ENCODE data around the gene MKS1.

Gene MKS1

DNA sequence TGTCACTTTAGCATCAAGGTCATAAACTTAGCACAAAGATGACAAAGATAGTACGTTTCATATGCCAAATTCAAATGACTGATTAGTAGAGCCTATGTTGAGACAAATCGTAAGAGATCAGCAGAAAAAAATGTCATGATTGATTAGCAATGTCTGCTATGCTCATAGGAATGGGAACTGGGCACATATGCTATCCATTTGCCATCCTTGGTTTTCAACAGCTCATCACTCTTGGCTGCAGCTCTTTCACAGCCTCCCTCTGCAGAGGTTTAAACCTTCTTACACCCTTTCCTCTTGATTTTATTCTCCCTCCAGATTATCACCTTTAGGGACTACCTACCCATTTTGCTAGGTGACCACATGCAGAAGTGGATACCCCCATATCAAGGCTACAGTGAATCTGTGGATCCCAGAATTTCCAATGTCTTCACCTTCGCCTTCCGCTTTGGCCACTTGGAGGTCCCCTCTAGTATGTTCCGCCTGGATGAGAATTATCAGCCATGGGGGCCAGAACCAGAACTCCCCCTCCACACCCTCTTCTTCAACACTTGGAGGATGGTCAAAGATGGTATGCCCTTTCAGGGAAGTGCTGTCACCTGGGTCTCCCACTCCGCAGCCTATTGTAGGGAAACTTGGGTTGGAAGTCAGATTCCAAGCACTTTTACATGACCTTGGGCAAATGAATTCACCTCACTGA, 45.5 kb upstream of the MKS1 start:
- no peaks in the 10 kb centered on the region for H4K20me1 ChIP-seq (ENCODE audit: insufficient read depth, low read length, poor library complexity, severe bottlenecking)
- no peaks in the 10 kb centered on the region for H3K9me3 ChIP-seq (ENCODE audit: insufficient read depth, low read depth, low read length)
- peaks cover 24% of the 10 kb centered on the region for H3K27me3 ChIP-seq (ENCODE audit: insufficient read depth, low read length, poor library complexity, severe bottlenecking)
- no peaks in the 10 kb centered on the region for H3K36me3 ChIP-seq (ENCODE audit: insufficient read depth, low read length)
- no peaks in the 10 kb centered on the region for H3K79me2 ChIP-seq (ENCODE audit: insufficient read depth, low read length)
- TF ChIP-seq CTCF (conservative IDR thresholded peaks at IDR 0.05; ENCODE audit: low read length): no peak
- TF ChIP-seq EZH2phosphoT487 (IDR thresholded peaks at IDR 0.05; ENCODE audit: borderline replicate concordance): no peak
- no peaks in the 10 kb centered on the region for H3K4me1 ChIP-seq (ENCODE audit: insufficient read depth, low read length, poor library complexity, severe bottlenecking)
- no peak overlapping the region for H2AFZ ChIP-seq (ENCODE audit: low read length)
- no peaks in the 10 kb centered on the region for H3K9me2 ChIP-seq (replicated peaks; ENCODE audit: low read depth, low read length)
- no peak overlapping the region for H3K4me2 ChIP-seq (ENCODE audit: low read depth, low read length, poor library complexity, severe bottlenecking)
- H3K9ac ChIP-seq (ENCODE audit: low read depth, low read length, poor library complexity, severe bottlenecking): no peak overlapping the region
- no peak overlapping the region for H3K4me3 ChIP-seq (ENCODE audit: low read length, poor library complexity, severe bottlenecking)
- H3F3A ChIP-seq (ENCODE audit: low read depth): no peaks in the 10 kb centered on the region

GRCh38 chr17:58263773-58264172, 44.7 kb upstream of the MKS1 start:
- H3K79me2 ChIP-seq (ENCODE audit: insufficient read depth, low read length): no peaks in the 10 kb centered on the region
- no peak overlapping the region for H3K9ac ChIP-seq (ENCODE audit: low read depth, low read length, poor library complexity, severe bottlenecking)
- H3K36me3 ChIP-seq (ENCODE audit: insufficient read depth, low read length): no peaks in the 10 kb centered on the region
- TF ChIP-seq CTCF (conservative IDR thresholded peaks at IDR 0.05; ENCODE audit: low read length) (no peak), EZH2phosphoT487 (IDR thresholded peaks at IDR 0.05; ENCODE audit: borderline replicate concordance) (no peak)
- H3K4me2 ChIP-seq (ENCODE audit: low read depth, low read length, poor library complexity, severe bottlenecking): no peak overlapping the region
- peaks cover 24% of the 10 kb centered on the region for H3K27me3 ChIP-seq (ENCODE audit: insufficient read depth, low read length, poor library complexity, severe bottlenecking)
- H4K20me1 ChIP-seq (ENCODE audit: insufficient read depth, low read length, poor library complexity, severe bottlenecking): no peaks in the 10 kb centered on the region
- H2AFZ ChIP-seq (ENCODE audit: low read length): no peak overlapping the region
- H3K4me1 ChIP-seq (ENCODE audit: insufficient read depth, low read length, poor library complexity, severe bottlenecking): no peaks in the 10 kb centered on the region
- H3K4me3 ChIP-seq (ENCODE audit: low read length, poor library complexity, severe bottlenecking): no peak overlapping the region
- H3K9me2 ChIP-seq (replicated peaks; ENCODE audit: low read depth, low read length): no peaks in the 10 kb centered on the region
- no peaks in the 10 kb centered on the region for H3K9me3 ChIP-seq (ENCODE audit: insufficient read depth, low read depth, low read length)
- H3F3A ChIP-seq (ENCODE audit: low read depth): no peaks in the 10 kb centered on the region

GRCh38 chr17:58262149-58262548, 43.1 kb upstream of the MKS1 start:
- H3F3A ChIP-seq (ENCODE audit: low read depth): no peaks in the 10 kb centered on the region
- H3K4me3 ChIP-seq (ENCODE audit: low read length, poor library complexity, severe bottlenecking): no peak overlapping the region
- no peak overlapping the region for H2AFZ ChIP-seq (ENCODE audit: low read length)
- no peaks in the 10 kb centered on the region for H3K9me2 ChIP-seq (replicated peaks; ENCODE audit: low read depth, low read length)
- no peaks in the 10 kb centered on the region for H3K4me1 ChIP-seq (ENCODE audit: insufficient read depth, low read length, poor library complexity, severe bottlenecking)
- no peak for TF ChIP-seq EZH2phosphoT487 (IDR thresholded peaks at IDR 0.05; ENCODE audit: borderline replicate concordance)
- no peak for TF ChIP-seq CTCF (conservative IDR thresholded peaks at IDR 0.05; ENCODE audit: low read length)
- no peaks in the 10 kb centered on the region for H3K9me3 ChIP-seq (ENCODE audit: insufficient read depth, low read depth, low read length)
- H3K9ac ChIP-seq (ENCODE audit: low read depth, low read length, poor library complexity, severe bottlenecking): no peak overlapping the region
- H4K20me1 ChIP-seq (ENCODE audit: insufficient read depth, low read length, poor library complexity, severe bottlenecking): no peaks in the 10 kb centered on the region
- peaks cover 24% of the 10 kb centered on the region for H3K27me3 ChIP-seq (ENCODE audit: insufficient read depth, low read length, poor library complexity, severe bottlenecking)
- no peaks in the 10 kb centered on the region for H3K79me2 ChIP-seq (ENCODE audit: insufficient read depth, low read length)
- H3K4me2 ChIP-seq (ENCODE audit: low read depth, low read length, poor library complexity, severe bottlenecking): no peak overlapping the region
- no peaks in the 10 kb centered on the region for H3K36me3 ChIP-seq (ENCODE audit: insufficient read depth, low read length)
